ENCODE data around the gene STK17A. TPM values are rescaled to one million over a fixed set of nuclear protein-coding genes. Genes with fewer than 3 reads are reported as not detected.

The STK17A gene
- total RNA-seq, 1 experiment from 2014 or later: 21.3 TPM

GRCh38 chr7:43639858-43640491, 57.1 kb downstream of the STK17A start:
- peaks cover 10% of the 10 kb centered on the region for H3K36me3 ChIP-seq (ENCODE audit: control insufficient read depth, insufficient read depth, low read length)
- in situ Hi-C loops (cut with HindIII; ENCODE audit: low pct_unique_long_range_greater_than_20kb, low sequenced_read_pairs) (no loop called here), intact Hi-C loops (cut with micrococcal nuclease; ENCODE audit: unreplicated experiment) (no loop called here)
- H3K9me3 ChIP-seq (ENCODE audit: control insufficient read depth, insufficient read depth, low read depth, low read length): no peaks in the 10 kb centered on the region
- POLR2A ChIA-PET: no interaction called here
- H3K27ac ChIP-seq (ENCODE audit: low read length): no peak overlapping the region
- no peak for TF ChIP-seq REST (IDR thresholded peaks at IDR 0.05; ENCODE audit: insufficient read depth in 1 of 2, low read depth in 2 of 2, low read length in 1 of 2)
- no peak for TF ChIP-seq CTCF (IDR thresholded peaks at IDR 0.05)
- no peak for TF ChIP-seq POLR2AphosphoS5 (IDR thresholded peaks at IDR 0.05; ENCODE audit: low read depth, low read length)
- TF ChIP-seq SIN3A (IDR thresholded peaks at IDR 0.05; ENCODE audit: borderline replicate concordance, insufficient read depth, low read depth, low read length): no peak
- TF ChIP-seq TCF7L2 (IDR thresholded peaks at IDR 0.05; ENCODE audit: low read depth, low read length): no peak
- no TSS peak for BruUV-seq (replicated peaks)
- no peaks in the 10 kb centered on the region for H3K27me3 ChIP-seq (ENCODE audit: control insufficient read depth, insufficient read depth, low read length)
- no peak overlapping the region for H3K4me3 ChIP-seq (ENCODE audit: low read depth in 2 of 2, low read length in 2 of 2)
- H3K4me1 ChIP-seq (ENCODE audit: control insufficient read depth, insufficient read depth, low read length): peaks cover 7% of the 10 kb centered on the region; the same call in 1 of the 2 replicates
- CTCF ChIA-PET: interaction anchor here (0.5 kb wide), 1 partner anchor 29 kb away, joined by 3 read pairs; no protein-coding TSS in a partner anchor
- DNase-seq (ENCODE audit: low read depth, low spot score): no peak
- no peak for ATAC-seq

GRCh38 chr7:43640679-43641078, 57.8 kb downstream of the STK17A start:
- peaks cover 8% of the 10 kb centered on the region for H3K36me3 ChIP-seq (ENCODE audit: control insufficient read depth, insufficient read depth, low read length)
- no TSS peak for BruUV-seq (replicated peaks)

More at GRCh38 chr7:43640679-43641078, 57.8 kb downstream of the STK17A start:
- no peak overlapping the region for H3K27ac ChIP-seq (ENCODE audit: low read length)
- no peak overlapping the region for H3K4me3 ChIP-seq (ENCODE audit: low read depth in 2 of 2, low read length in 2 of 2)
- intact Hi-C loops (cut with micrococcal nuclease; ENCODE audit: unreplicated experiment) (no loop called here), in situ Hi-C loops (cut with HindIII; ENCODE audit: low pct_unique_long_range_greater_than_20kb, low sequenced_read_pairs) (no loop called here)
- ChIA-PET POLR2A (no interaction called here), CTCF (no interaction called here)
- H3K9me3 ChIP-seq (ENCODE audit: control insufficient read depth, insufficient read depth, low read depth, low read length): no peaks in the 10 kb centered on the region
- H3K27me3 ChIP-seq (ENCODE audit: control insufficient read depth, insufficient read depth, low read length): no peaks in the 10 kb centered on the region
- TF ChIP-seq REST (IDR thresholded peaks at IDR 0.05; ENCODE audit: insufficient read depth in 1 of 2, low read depth in 2 of 2, low read length in 1 of 2): no peak
- no peak for TF ChIP-seq TCF7L2 (IDR thresholded peaks at IDR 0.05; ENCODE audit: low read depth, low read length)
- TF ChIP-seq SIN3A (IDR thresholded peaks at IDR 0.05; ENCODE audit: borderline replicate concordance, insufficient read depth, low read depth, low read length): no peak
- no peak for TF ChIP-seq POLR2AphosphoS5 (IDR thresholded peaks at IDR 0.05; ENCODE audit: low read depth, low read length)
- TF ChIP-seq CTCF (IDR thresholded peaks at IDR 0.05): no peak
- H3K4me1 ChIP-seq (ENCODE audit: control insufficient read depth, insufficient read depth, low read length): peaks cover 7% of the 10 kb centered on the region; the same call in 1 of the 2 replicates
- no peak for ATAC-seq
- no peak for DNase-seq (ENCODE audit: low read depth, low spot score)
